ENCODE data around the gene TNRC18. TPM values are rescaled to one million over a fixed set of nuclear protein-coding genes. Genes with fewer than 3 reads are reported as not detected.

Gene TNRC18
- polyA plus RNA-seq, 1 of the 3 experiments (the other 2 are of a cell fraction) = 34.4 TPM

GRCh38 chr7:5339955-5340354 lies 83.7 kb downstream of the TNRC18 start:
- no peaks in the 10 kb centered on the region for H3K9me2 ChIP-seq
- H3K4me2 ChIP-seq = no peak overlapping the region
- ChIA-PET POLR2A (no interaction called here), CTCF (interaction anchor here (1.0 to 1.3 kb wide), 2 partner anchors 99 to 365 kb away, joined by 3 read pairs; no protein-coding TSS in a partner anchor)
- H3K79me2 ChIP-seq (ENCODE audit: insufficient read depth) = peaks cover 76% of the 10 kb centered on the region
- no peak overlapping the region for H2AFZ ChIP-seq (ENCODE audit: low read depth)
- H4K20me1 ChIP-seq (ENCODE audit: insufficient read depth) = peaks cover 5% of the 10 kb centered on the region; the same call in 1 of the 2 replicates
- H3F3A ChIP-seq (replicated peaks; ENCODE audit: insufficient read depth) = peaks cover 3% of the 10 kb centered on the region
- H3K9ac ChIP-seq = no peak overlapping the region
- peaks cover 9% of the 10 kb centered on the region; the same call in 1 of the 2 replicates for H3K9me3 ChIP-seq
- H3K4me1 ChIP-seq (ENCODE audit: control insufficient read depth in 1 of 2, insufficient read depth in 2 of 2, low read depth in 1 of 2, low read length in 1 of 2) = no peaks in the 10 kb centered on the region
- peaks cover 28 to 95% of the 10 kb centered on the region in 2 experiments for H3K36me3 ChIP-seq (replicated peaks in 1 of 2; ENCODE audit: control insufficient read depth in 1 of 2, insufficient read depth in 2 of 2, low read length in 1 of 2)
- no peak overlapping the region for H3K27ac ChIP-seq (ENCODE audit: low read depth in 2 of 2, low read length in 1 of 2)
- no peak overlapping the region for H3K4me3 ChIP-seq (ENCODE audit: low read depth in 2 of 2, low read length in 1 of 2)
- DNase-seq = no peak
- H3K27me3 ChIP-seq (ENCODE audit: insufficient read depth) = no peaks in the 10 kb centered on the region
- TF ChIP-seq RXRA (IDR thresholded peaks at IDR 0.05; ENCODE audit: borderline replicate concordance, low read depth) (no peak), NFIC (IDR thresholded peaks at IDR 0.05; ENCODE audit: borderline replicate concordance) (no peak), EP300 (IDR thresholded peaks at IDR 0.05; ENCODE audit: borderline replicate concordance in 1 of 2, low read depth in 1 of 2, low read length in 1 of 2) (no peak), FOXJ3 (CRISPR knock-in tag; IDR thresholded peaks at IDR 0.05) (no peak), FOXM1 (IDR thresholded peaks at IDR 0.05; ENCODE audit: low read depth) (no peak), SIN3A (IDR thresholded peaks at IDR 0.05; ENCODE audit: borderline replicate concordance, low read depth, low read length) (no peak), EZH2phosphoT487 (IDR thresholded peaks at IDR 0.05; ENCODE audit: borderline replicate concordance, low read depth) (no peak), MAX (IDR thresholded peaks at IDR 0.05; ENCODE audit: low read depth) (no peak), ELF1 (IDR thresholded peaks at IDR 0.05) (no peak), IRF3 (IDR thresholded peaks at IDR 0.05; ENCODE audit: low read depth, low read length) (no peak), RCOR1 (IDR thresholded peaks at IDR 0.05; ENCODE audit: low read length) (no peak), GABPA (IDR thresholded peaks at IDR 0.05; ENCODE audit: low read depth) (no peak)
- WGBS (ENCODE audit: low lambda C conversion rate) = 70% methylated on average over 2 of the region's 2 CpGs

GRCh38 chr7:5337047-5337446 lies 86.6 kb downstream of the TNRC18 start:
- POLR2A ChIA-PET = no interaction called here
- Histone ChIP-seq H3K27ac (ENCODE audit: low read depth in 2 of 2, low read length in 1 of 2) (no peak overlapping the region), H3K4me1 (ENCODE audit: control insufficient read depth in 1 of 2, insufficient read depth in 2 of 2, low read depth in 1 of 2, low read length in 1 of 2) (no peaks in the 10 kb centered on the region), H3K4me2 (no peak overlapping the region), H2AFZ (ENCODE audit: low read depth) (no peak overlapping the region), H3K36me3 (replicated peaks in 1 of 2; ENCODE audit: control insufficient read depth in 1 of 2, insufficient read depth in 2 of 2, low read length in 1 of 2) (peaks cover 16 to 76% of the 10 kb centered on the region in 2 experiments), H3K9me2 (no peaks in the 10 kb centered on the region), H4K20me1 (ENCODE audit: insufficient read depth) (peaks cover 14% of the 10 kb centered on the region; the same call in 1 of the 2 replicates), H3K4me3 (ENCODE audit: low read depth in 2 of 2, low read length in 1 of 2) (no peak overlapping the region), H3K9ac (no peak overlapping the region), H3K9me3 (peaks cover 9% of the 10 kb centered on the region; the same call in 1 of the 2 replicates), H3F3A (replicated peaks; ENCODE audit: insufficient read depth) (no peaks in the 10 kb centered on the region), H3K79me2 (ENCODE audit: insufficient read depth) (peaks cover 75% of the 10 kb centered on the region), H3K27me3 (ENCODE audit: insufficient read depth) (no peaks in the 10 kb centered on the region)
- 97% methylated on average over 11 of the region's 11 CpGs for WGBS (ENCODE audit: low lambda C conversion rate)
- CTCF ChIA-PET = no interaction called here
- DNase-seq = peak; percentile 9
- no peak for TF ChIP-seq MAX (IDR thresholded peaks at IDR 0.05; ENCODE audit: low read depth)
- TF ChIP-seq RFX5 (IDR thresholded peaks at IDR 0.05; ENCODE audit: low read length) = no peak
- no peak for TF ChIP-seq REST (IDR thresholded peaks at IDR 0.05; ENCODE audit: low read depth, low read length)
- no peak for TF ChIP-seq IRF3 (IDR thresholded peaks at IDR 0.05; ENCODE audit: low read depth, low read length)
- TF ChIP-seq JUND (IDR thresholded peaks at IDR 0.05) = no peak
- TF ChIP-seq EZH2phosphoT487 (IDR thresholded peaks at IDR 0.05; ENCODE audit: borderline replicate concordance, low read depth) = no peak
- TF ChIP-seq ELF1 (IDR thresholded peaks at IDR 0.05) = no peak
- no peak for TF ChIP-seq MEF2A (IDR thresholded peaks at IDR 0.05; ENCODE audit: borderline replicate concordance, low read depth)
- TF ChIP-seq EP300 (IDR thresholded peaks at IDR 0.05; ENCODE audit: borderline replicate concordance in 1 of 2, low read depth in 1 of 2, low read length in 1 of 2) = no peak
- TF ChIP-seq YY1 (IDR thresholded peaks at IDR 0.05; ENCODE audit: low read depth) = no peak
- TF ChIP-seq POLR2AphosphoS5 (IDR thresholded peaks at IDR 0.05; ENCODE audit: low read depth, low read length) = no peak
- TF ChIP-seq CTCF (IDR thresholded peaks at IDR 0.05) = no peak

All from SK-N-SH (cell line).